ENCODE data around the gene DLGAP4. TPM values are rescaled to one million over a fixed set of nuclear protein-coding genes. Genes with fewer than 3 reads are reported as not detected.

DLGAP4 gene
- total and polyA plus RNA-seq, 2 of the 8 experiments (the other 6 are each of a cell fraction or from before 2014, with no cell fraction given), result 41.2 to 57.2 TPM

GRCh38 chr20:36528176-36528874, 222.2 kb downstream of the DLGAP4 start:
- H3K9ac ChIP-seq (replicated peaks in 1 of 4; ENCODE audit: extremely low read depth in 1 of 4, low read depth in 3 of 4, low read length in 3 of 4), result no peak overlapping the region
- 90% methylated on average over 17 of the region's 18 CpGs; no CpG with 5 or more reads in 1 of the 2 experiments for WGBS, 2 experiments (ENCODE audit: extremely low coverage in 1 of 2, insufficient coverage in 1 of 2, insufficient read length in 1 of 2, insufficient replicate concordance in 2 of 2, low coverage in 1 of 2, low lambda C conversion rate in 2 of 2, missing lambda C conversion rate in 1 of 2)
- no peak overlapping the region for H3K23ac ChIP-seq (ENCODE audit: insufficient read length)
- no peaks in the 10 kb centered on the region; the same call in 1 of the 2 replicates for H3K79me1 ChIP-seq (ENCODE audit: low read depth, low read length)
- H3K9me3 ChIP-seq (ENCODE audit: insufficient read depth in 2 of 2, low read depth in 1 of 2, low read length in 1 of 2), result no peaks in the 10 kb centered on the region
- no peaks in the 10 kb centered on the region for H3K79me2 ChIP-seq (ENCODE audit: control insufficient read depth in 1 of 2, insufficient read depth in 2 of 2, low read length in 2 of 2)
- no peaks in the 10 kb centered on the region for H3K23me2 ChIP-seq (ENCODE audit: low read depth, low read length)
- ChIA-PET POLR2A (ENCODE audit: partially characterized antibody) (interaction anchor here (0.7 to 1.2 kb wide), 3 partner anchors 12 to 22 kb away, joined by 3 to 4 read pairs (median 3); no protein-coding TSS in a partner anchor), CTCF (ENCODE audit: partially characterized antibody) (interaction anchor here (0.6 to 2.6 kb wide), 6 partner anchors 13 to 532 kb away, joined by 3 to 16 read pairs (median 4); partner anchors contain the start of gene MYL9)
- no peaks in the 10 kb centered on the region for H3K27me3 ChIP-seq (replicated peaks in 1 of 4; ENCODE audit: control insufficient read depth in 3 of 4, extremely low read depth in 1 of 4, insufficient read depth in 3 of 4, low read length in 3 of 4)
- no peak overlapping the region for H3K14ac ChIP-seq (ENCODE audit: insufficient read length)
- DNase-seq (ENCODE audit: low read depth in 1 of 2, low spot score in 2 of 2), result no peak
- no peak overlapping the region for H2AFZ ChIP-seq (ENCODE audit: low read length)
- H2BK120ac ChIP-seq (replicated peaks; ENCODE audit: low read depth, low read length), result no peak overlapping the region
- H4K20me1 ChIP-seq (replicated peaks in 1 of 2; ENCODE audit: control insufficient read depth in 1 of 2, insufficient read depth in 2 of 2, low read length in 2 of 2), result peaks cover 8 to 14% of the 10 kb centered on the region in 2 experiments
- H3K36me3 ChIP-seq (ENCODE audit: control insufficient read depth in 2 of 4, insufficient read depth in 4 of 4, low read length in 3 of 4), result peaks cover 6 to 30% (median 19%) of the 10 kb centered on the region in 4 experiments
- no peak overlapping the region for H3K18ac ChIP-seq (ENCODE audit: extremely low read depth, low read length)
- no peaks in the 10 kb centered on the region for H3K4me1 ChIP-seq (replicated peaks in 1 of 4; ENCODE audit: control insufficient read depth in 3 of 4, insufficient read depth in 4 of 4, low read length in 3 of 4)
- H2BK15ac ChIP-seq (ENCODE audit: low read length), result no peak overlapping the region
- H4K5ac ChIP-seq (ENCODE audit: insufficient read length, low read depth, low read length), result no peak overlapping the region
- no peak for FAIRE-seq
- H3K4me2 ChIP-seq (ENCODE audit: insufficient read depth in 1 of 2, low read depth in 2 of 2, low read length in 2 of 2), result no peak overlapping the region
- no peak overlapping the region for H3K4ac ChIP-seq (replicated peaks; ENCODE audit: insufficient read length, low read depth, low read length)
- H2AK5ac ChIP-seq (ENCODE audit: low read depth, low read length), result no peak overlapping the region
- no peak overlapping the region for H4K91ac ChIP-seq (replicated peaks; ENCODE audit: insufficient read length, low read length)
- H4K8ac ChIP-seq (ENCODE audit: extremely low read depth, insufficient read depth, low read length), result no peak overlapping the region
- TF ChIP-seq CTCF (IDR thresholded peaks at IDR 0.05; ENCODE audit: control extremely low read depth in 1 of 3, insufficient read depth in 1 of 3, low read depth in 1 of 3, low read length in 3 of 3) (no peak), CEBPB (IDR thresholded peaks at IDR 0.05; ENCODE audit: low read depth, low read length) (no peak), EGR1 (IDR thresholded peaks at IDR 0.05; ENCODE audit: borderline replicate concordance, low read depth, low read length) (no peak), JUN (IDR thresholded peaks at IDR 0.05; ENCODE audit: low read depth, low read length) (no peak), SRF (IDR thresholded peaks at IDR 0.05; ENCODE audit: low read depth, low read length) (no peak), FOSL1 (IDR thresholded peaks at IDR 0.05; ENCODE audit: insufficient read depth, low read depth, low read length) (no peak), CHD1 (IDR thresholded peaks at IDR 0.05; ENCODE audit: low read depth, low read length) (no peak), TEAD4 (IDR thresholded peaks at IDR 0.05; ENCODE audit: low read depth, low read length) (no peak), CBX8 (IDR thresholded peaks at IDR 0.05; ENCODE audit: borderline replicate concordance, low read depth, low read length) (no peak), ZNF274 (IDR thresholded peaks at IDR 0.05; ENCODE audit: borderline replicate concordance, extremely low read depth, low read length) (no peak)
- no peak overlapping the region for H2BK12ac ChIP-seq (ENCODE audit: low read depth, low read length)
- H3K56ac ChIP-seq (replicated peaks; ENCODE audit: insufficient read length, low read depth, low read length), result no peak overlapping the region
- H3K27ac ChIP-seq (ENCODE audit: low read depth, low read length), result no peak overlapping the region
- H2BK20ac ChIP-seq (ENCODE audit: low read length), result no peak overlapping the region
- H3K4me3 ChIP-seq (ENCODE audit: extremely low read depth in 1 of 4, insufficient read depth in 2 of 4, low read depth in 3 of 4, low read length in 4 of 4), result no peak overlapping the region
- H2BK5ac ChIP-seq (ENCODE audit: low read depth, low read length), result no peak overlapping the region

All from H1 (cell line).